OCI-LY1 (cell line): ENCODE results near the gene SEMA4F.

ENCODE experiments used
- H2AFZ ChIP-seq: fragments of 200-600 bp; sonication (generic), shearing (Covaris generic); 2 replicates; pipeline ENCODE4 v1.6.0; 2014; ENCODE audit warnings: antibody characterized with exemption, mild to moderate bottlenecking, low read length
- H3F3A ChIP-seq: fragments of 200-600 bp; sonication (generic), shearing (Covaris generic); 2 replicates; pipeline ENCODE4 v1.6.0; 2014; ENCODE audit warnings: mild to moderate bottlenecking, antibody characterized with exemption, low read length, moderate library complexity; ENCODE audit not compliant: insufficient read depth
- H3K27ac ChIP-seq: fragments of 200-600 bp; sonication (generic); 2 replicates; pipeline ENCODE4 v1.5.1; 2014; ENCODE audit warnings: low read length, mixed run types, mild to moderate bottlenecking, low read depth; ENCODE audit not compliant: poor library complexity, severe bottlenecking
- H3K27me3 ChIP-seq: fragments of 200-600 bp; sonication (generic); 2 replicates; pipeline ENCODE4 v1.6.0; 2014; ENCODE audit warnings: antibody characterized with exemption, mild to moderate bottlenecking, low read length, moderate library complexity; ENCODE audit not compliant: insufficient read depth
- H3K36me3 ChIP-seq: fragments of 200-600 bp; sonication (generic); 2 replicates; pipeline ENCODE4 v1.6.1; 2014; ENCODE audit warnings: mild to moderate bottlenecking, antibody characterized with exemption, low read length, moderate library complexity, mixed read lengths; ENCODE audit not compliant: insufficient read depth
- H3K4me1 ChIP-seq: fragments of 200-600 bp; sonication (generic); 2 replicates; pipeline ENCODE4 v1.5.1; 2014; ENCODE audit warnings: mild to moderate bottlenecking, low read length, moderate library complexity; ENCODE audit not compliant: insufficient read depth, severe bottlenecking
- H3K4me2 ChIP-seq: fragments of 200-600 bp; sonication (generic), shearing (Covaris generic); 2 replicates; pipeline ENCODE4 v1.6.1; 2014; ENCODE audit warnings: low read length
- H3K4me3 ChIP-seq: fragments of 200-600 bp; sonication (generic); 2 replicates; pipeline ENCODE4 v1.5.1; 2014; ENCODE audit warnings: low read length, low read depth, mild to moderate bottlenecking, mixed read lengths; ENCODE audit not compliant: poor library complexity, severe bottlenecking
- H3K79me2 ChIP-seq: fragments of 200-600 bp; shearing (Covaris generic); 2 replicates; pipeline ENCODE4 v1.6.1; 2016; ENCODE audit warnings: mixed run types, low read length, mixed read lengths; ENCODE audit not compliant: insufficient read depth
- H3K9ac ChIP-seq: fragments of 200-600 bp; sonication (generic), shearing (Covaris generic); 2 replicates; pipeline ENCODE4 v1.6.1; 2014; ENCODE audit warnings: mild to moderate bottlenecking, low read length, mixed read lengths
- H3K9me2 ChIP-seq: fragments of 200-600 bp; sonication (generic), shearing (Covaris generic); 2 replicates; pipeline ENCODE4 v1.6.1; 2014; ENCODE audit warnings: low read depth, mild to moderate bottlenecking, low read length, mixed read lengths
- H3K9me3 ChIP-seq: fragments of 200-600 bp; shearing (Covaris generic); 2 replicates; pipeline ENCODE4 v1.6.1; 2014; ENCODE audit warnings: low read length, mixed read lengths
- H4K20me1 ChIP-seq: fragments of 200-600 bp; sonication (generic), shearing (Covaris generic); 2 replicates; pipeline ENCODE4 v1.6.0; 2016; ENCODE audit warnings: mild to moderate bottlenecking, low read length; ENCODE audit not compliant: insufficient read depth
- CTCF ChIP-seq: fragments of 200-600 bp; sonication (generic), shearing (Covaris generic); IDR thresholded peaks from 2 replicates; pipeline ENCODE4 v1.5.1; 2017; ENCODE audit warnings: mild to moderate bottlenecking, antibody characterized with exemption, low read length, moderate library complexity, mixed read lengths
- EZH2 ChIP-seq: fragments of 200-600 bp; sonication (generic), shearing (Covaris generic); IDR thresholded peaks from 2 replicates; pipeline ENCODE4 v1.8.0; 2017; ENCODE audit warnings: borderline replicate concordance, mixed run types, mild to moderate bottlenecking, antibody characterized with exemption, low read length, moderate library complexity, mixed read lengths

The SEMA4F gene

GRCh38 chr2:74645344-74645743, 8.7 kb upstream of the SEMA4F start:
- no peaks in the 10 kb centered on the region for H3K79me2 ChIP-seq
- H3K9ac ChIP-seq, result no peak overlapping the region
- H3F3A ChIP-seq, result no peaks in the 10 kb centered on the region
- no peaks in the 10 kb centered on the region for H3K36me3 ChIP-seq
- no peaks in the 10 kb centered on the region for H3K9me3 ChIP-seq
- no peaks in the 10 kb centered on the region for H4K20me1 ChIP-seq
- H3K9me2 ChIP-seq, result no peaks in the 10 kb centered on the region
- no peaks in the 10 kb centered on the region for H3K27me3 ChIP-seq
- no peak for TF ChIP-seq CTCF
- TF ChIP-seq EZH2, result no peak
- H3K4me3 ChIP-seq, result no peak overlapping the region
- H3K27ac ChIP-seq, result no peak overlapping the region
- H3K4me1 ChIP-seq, result no peaks in the 10 kb centered on the region
- H3K4me2 ChIP-seq, result no peak overlapping the region
- no peak overlapping the region for H2AFZ ChIP-seq

GRCh38 chr2:74646201-74646600, 7.8 kb upstream of the SEMA4F start:
- Histone ChIP-seq H3F3A (no peaks in the 10 kb centered on the region), H4K20me1 (no peaks in the 10 kb centered on the region), H3K27ac (no peak overlapping the region), H3K79me2 (no peaks in the 10 kb centered on the region), H3K27me3 (no peaks in the 10 kb centered on the region), H3K9me3 (no peaks in the 10 kb centered on the region), H3K4me3 (no peak overlapping the region), H3K36me3 (no peaks in the 10 kb centered on the region), H3K4me1 (no peaks in the 10 kb centered on the region), H2AFZ (no peak overlapping the region), H3K9ac (no peak overlapping the region), H3K4me2 (no peak overlapping the region), H3K9me2 (no peaks in the 10 kb centered on the region)
- TF ChIP-seq EZH2, result no peak

GRCh38 chr2:74646834-74647482, 7.1 kb upstream of the SEMA4F start:
- no peaks in the 10 kb centered on the region for H4K20me1 ChIP-seq
- H3K79me2 ChIP-seq, result no peaks in the 10 kb centered on the region
- TF ChIP-seq EZH2 (no peak), CTCF (no peak)
- H3K27ac ChIP-seq, result no peak overlapping the region
- no peak overlapping the region for H2AFZ ChIP-seq
- H3K9ac ChIP-seq, result no peak overlapping the region
- no peaks in the 10 kb centered on the region for H3K4me1 ChIP-seq
- H3F3A ChIP-seq, result no peaks in the 10 kb centered on the region
- H3K9me3 ChIP-seq, result no peaks in the 10 kb centered on the region
- H3K9me2 ChIP-seq, result no peaks in the 10 kb centered on the region
- H3K4me3 ChIP-seq, result no peak overlapping the region
- no peaks in the 10 kb centered on the region for H3K36me3 ChIP-seq
- H3K27me3 ChIP-seq, result no peaks in the 10 kb centered on the region
- H3K4me2 ChIP-seq, result no peak overlapping the region

GRCh38 chr2:74648009-74648443, 6.0 kb upstream of the SEMA4F start, which contains the start of gene M1AP:
Gene M1AP (minus strand): TSS chr2:74648330. CDS start chr2:74640275, 8,055 bp downstream.
- no peaks in the 10 kb centered on the region for H3K36me3 ChIP-seq
- no peak within 1 kb of the TSS for H3K9ac ChIP-seq
- no peaks in the 10 kb centered on the region for H3K9me2 ChIP-seq
- no peaks in the 10 kb centered on the region for H3K9me3 ChIP-seq
- H3K4me2 ChIP-seq, result no peak within 1 kb of the TSS
- H3K4me1 ChIP-seq, result no peaks in the 10 kb centered on the region
- H3K79me2 ChIP-seq, result no peaks in the 10 kb centered on the region
- no peak within 1 kb of the TSS for H3K4me3 ChIP-seq
- no peaks in the 10 kb centered on the region for H4K20me1 ChIP-seq
- no peaks in the 10 kb centered on the region for H3F3A ChIP-seq
- TF ChIP-seq EZH2 (no peak), CTCF (no peak)
- no peaks in the 10 kb centered on the region for H3K27me3 ChIP-seq
- H2AFZ ChIP-seq, result no peak within 1 kb of the TSS
- H3K27ac ChIP-seq, result no peak within 1 kb of the TSS
